Measurements from ENCODE around the gene TIMP2.

DNA sequence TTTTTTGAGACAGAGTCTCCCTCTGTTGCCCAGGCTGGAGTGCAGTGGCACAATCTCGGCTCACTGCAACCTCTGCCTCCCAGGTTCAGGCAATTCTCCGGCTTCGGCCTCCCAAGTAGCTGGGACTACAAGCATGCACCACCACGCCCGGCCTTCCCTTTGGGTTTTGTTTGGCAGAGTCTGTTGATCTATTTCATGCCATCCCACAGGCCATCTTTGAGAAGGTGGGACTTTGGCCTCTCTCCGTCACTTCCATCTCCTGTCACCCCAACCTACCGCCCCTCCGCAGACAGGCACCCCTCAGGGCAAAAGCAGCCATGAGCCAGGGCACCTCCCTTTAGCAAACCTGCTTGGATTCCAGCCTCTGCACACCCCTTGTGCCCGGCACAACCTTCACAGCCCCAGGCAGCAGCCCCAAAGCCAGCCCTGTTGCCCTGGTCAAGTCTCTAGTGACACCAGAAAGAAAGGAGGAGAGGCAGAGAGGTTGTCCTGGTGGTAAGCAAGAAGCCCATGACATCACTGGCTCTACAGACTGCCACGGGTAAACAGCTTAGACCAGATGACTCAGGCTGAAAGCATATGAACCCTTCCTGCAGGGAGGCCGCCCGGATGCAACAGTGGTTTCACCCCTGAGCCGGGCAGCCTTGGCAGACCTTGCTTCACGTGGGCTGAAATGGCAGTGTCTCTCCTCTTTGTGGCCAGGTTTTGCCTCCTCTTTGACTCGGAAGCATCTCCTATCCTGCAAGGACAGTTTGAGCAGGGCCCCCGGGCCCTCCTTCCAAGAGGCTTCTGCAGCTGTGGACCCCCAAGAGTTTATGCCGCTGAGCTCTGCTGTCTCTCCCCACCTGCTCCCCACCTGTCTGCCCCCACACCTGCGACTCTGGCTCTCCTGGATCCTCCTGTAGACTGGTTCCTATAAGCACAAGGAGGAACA, 8.1 kb upstream of the TIMP2 start:
- TF ChIP-seq, protein P1, sequence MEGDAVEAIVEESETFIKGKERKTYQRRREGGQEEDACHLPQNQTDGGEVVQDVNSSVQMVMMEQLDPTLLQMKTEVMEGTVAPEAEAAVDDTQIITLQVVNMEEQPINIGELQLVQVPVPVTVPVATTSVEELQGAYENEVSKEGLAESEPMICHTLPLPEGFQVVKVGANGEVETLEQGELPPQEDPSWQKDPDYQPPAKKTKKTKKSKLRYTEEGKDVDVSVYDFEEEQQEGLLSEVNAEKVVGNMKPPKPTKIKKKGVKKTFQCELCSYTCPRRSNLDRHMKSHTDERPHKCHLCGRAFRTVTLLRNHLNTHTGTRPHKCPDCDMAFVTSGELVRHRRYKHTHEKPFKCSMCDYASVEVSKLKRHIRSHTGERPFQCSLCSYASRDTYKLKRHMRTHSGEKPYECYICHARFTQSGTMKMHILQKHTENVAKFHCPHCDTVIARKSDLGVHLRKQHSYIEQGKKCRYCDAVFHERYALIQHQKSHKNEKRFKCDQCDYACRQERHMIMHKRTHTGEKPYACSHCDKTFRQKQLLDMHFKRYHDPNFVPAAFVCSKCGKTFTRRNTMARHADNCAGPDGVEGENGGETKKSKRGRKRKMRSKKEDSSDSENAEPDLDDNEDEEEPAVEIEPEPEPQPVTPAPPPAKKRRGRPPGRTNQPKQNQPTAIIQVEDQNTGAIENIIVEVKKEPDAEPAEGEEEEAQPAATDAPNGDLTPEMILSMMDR (IDR thresholded peaks at IDR 0.05; ENCODE audit: low read depth, low read length, poor library complexity, severe bottlenecking) = no peak
- no peak for TF ChIP-seq EZH2phosphoT487 (IDR thresholded peaks at IDR 0.05; ENCODE audit: borderline replicate concordance, low read length)

Measured in DOHH2 (cell line).